Esophagus squamous epithelium (tissue), 5 donors: ENCODE data around the gene SHISAL1. TPM values are rescaled to one million over a fixed set of nuclear protein-coding genes. Genes with fewer than 3 reads are reported as not detected.
"Not testable (repeated sequence)": the region's sequence is repeated elsewhere in the genome, so short reads cannot be mapped to it uniquely, and the experiment has no call there.

Experiments
- DNase-seq: peaks from one replicate; lab custom pipeline; 2025; lab: John Stamatoyannopoulos, UW
- H3K27ac ChIP-seq, 4 donors: fragments of 200-600 bp; sonication (generic); one replicate each; pipeline ENCODE4 v1.5.1; 2016 to 2019; ENCODE audit warnings: mild to moderate bottlenecking in 1 of 4
- H3K27me3 ChIP-seq, 4 donors: fragments of 200-600 bp; sonication (generic); 1 replicate in 3 of 4; 2 replicates in 1 of 4; pipeline versions ENCODE4 v1.5.1 to v1.6.0; 2017 to 2021; ENCODE audit warnings: antibody characterized with exemption in 1 of 4
- H3K36me3 ChIP-seq, 3 donors: fragments of 200-600 bp; sonication (generic); one replicate each; pipeline ENCODE4 v1.5.1; 2016 to 2019
- H3K4me1 ChIP-seq, 3 donors: fragments of 200-600 bp; sonication (generic); one replicate each; pipeline ENCODE4 v1.5.1; 2017 to 2019
- H3K4me3 ChIP-seq, 4 donors: fragments of 200-600 bp; sonication (generic); 1 replicate in 3 of 4; 2 replicates in 1 of 4; pipeline ENCODE4 v1.5.1; 2016 to 2019; ENCODE audit warnings: mild to moderate bottlenecking in 2 of 4, moderate library complexity in 1 of 4
- H3K9me3 ChIP-seq, 3 donors: fragments of 200-600 bp; sonication (generic); one replicate each; pipeline ENCODE4 v1.5.1; 2016 to 2019
- POLR2A ChIP-seq, 4 donors: fragments of 450-650 bp; IDR thresholded peaks; one replicate each; pipeline ENCODE4 v1.6.1; 2017; ENCODE audit warnings: antibody characterized with exemption in 4 of 4, mild to moderate bottlenecking in 4 of 4, moderate library complexity in 3 of 4
- WGBS, 2 donors: methylation state at CpG; one replicate each; pipeline ENCODE4 v1.1.5; 2018; 5-methylcytosine and 5-hydroxymethylcytosine counted together
- intact Hi-C: fragments of 100-400 bp; cut with DNase I; formaldehyde crosslinking; loops from one replicate; pipeline ENCODE4 v1.15.0; 2022
- total RNA-seq, 4 donors: library from RNA; depleted of rRNA; stranded (reverse); fragments of >200 nt; gene quantifications; one replicate each; pipeline ENCODE4 v1.1.0, GENCODE V29; 2016
- TF ChIP-seq, protein P1 (sequence below), 6 experiments: fragments of 450-650 bp in 4 of 6; fragments of 200-600 bp in 2 of 6; sonication (generic) in 2 of 6; IDR thresholded peaks; one replicate each; pipeline ENCODE4 v1.5.1; 2016 to 2019; ENCODE audit warnings: antibody characterized with exemption in 6 of 6, mild to moderate bottlenecking in 4 of 6, moderate library complexity in 4 of 6
- donor health status: DM: yes; HTN: yes; CAD: no.

Gene SHISAL1
- total RNA-seq, 4 donors from 2014 or later: 0.08 to 1.3 (median 0.31) TPM

DNA sequence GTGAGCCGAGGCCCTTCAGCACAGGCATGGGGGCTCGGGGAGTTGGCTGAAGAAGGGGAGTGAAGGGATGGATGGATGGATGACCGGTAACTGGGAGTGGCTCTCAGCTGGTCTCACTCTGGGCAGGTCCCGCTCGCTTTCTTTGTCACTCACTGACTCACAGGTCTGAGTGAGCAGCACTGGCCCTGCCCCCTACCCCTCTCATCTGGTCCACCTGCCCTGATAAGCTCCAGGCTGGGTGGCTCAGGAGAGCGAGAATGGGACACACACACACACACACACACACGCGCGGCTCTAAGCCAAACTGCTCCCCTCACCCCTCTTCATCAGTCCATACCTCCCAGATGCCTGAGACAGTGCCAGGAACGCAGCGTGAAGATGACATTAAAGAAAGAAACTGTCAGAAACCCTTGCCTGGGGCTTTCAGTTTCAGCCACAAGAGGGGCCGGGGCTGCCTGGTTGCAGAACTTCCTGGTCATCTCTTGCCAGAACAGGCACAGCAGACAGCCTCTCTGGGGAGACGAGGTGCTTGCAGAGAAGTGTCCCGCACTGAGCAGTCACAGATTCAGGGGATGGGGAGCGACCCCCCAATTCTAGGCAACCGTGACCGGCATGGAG, 16.5 kb upstream of the SHISAL1 start:
- H3K9me3 ChIP-seq: no peaks in the 10 kb centered on the region
- TF ChIP-seq POLR2A (IDR thresholded peaks at IDR 0.05): no peak
- TF ChIP-seq, protein P1, sequence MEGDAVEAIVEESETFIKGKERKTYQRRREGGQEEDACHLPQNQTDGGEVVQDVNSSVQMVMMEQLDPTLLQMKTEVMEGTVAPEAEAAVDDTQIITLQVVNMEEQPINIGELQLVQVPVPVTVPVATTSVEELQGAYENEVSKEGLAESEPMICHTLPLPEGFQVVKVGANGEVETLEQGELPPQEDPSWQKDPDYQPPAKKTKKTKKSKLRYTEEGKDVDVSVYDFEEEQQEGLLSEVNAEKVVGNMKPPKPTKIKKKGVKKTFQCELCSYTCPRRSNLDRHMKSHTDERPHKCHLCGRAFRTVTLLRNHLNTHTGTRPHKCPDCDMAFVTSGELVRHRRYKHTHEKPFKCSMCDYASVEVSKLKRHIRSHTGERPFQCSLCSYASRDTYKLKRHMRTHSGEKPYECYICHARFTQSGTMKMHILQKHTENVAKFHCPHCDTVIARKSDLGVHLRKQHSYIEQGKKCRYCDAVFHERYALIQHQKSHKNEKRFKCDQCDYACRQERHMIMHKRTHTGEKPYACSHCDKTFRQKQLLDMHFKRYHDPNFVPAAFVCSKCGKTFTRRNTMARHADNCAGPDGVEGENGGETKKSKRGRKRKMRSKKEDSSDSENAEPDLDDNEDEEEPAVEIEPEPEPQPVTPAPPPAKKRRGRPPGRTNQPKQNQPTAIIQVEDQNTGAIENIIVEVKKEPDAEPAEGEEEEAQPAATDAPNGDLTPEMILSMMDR (IDR thresholded peaks at IDR 0.05): no peak
- no peak overlapping the region for H3K4me3 ChIP-seq
- H3K36me3 ChIP-seq: no peaks in the 10 kb centered on the region
- H3K27me3 ChIP-seq: peaks cover 7 to 99% (median 16%) of the 10 kb centered on the region in 4 donors
- intact Hi-C loops: no loop called here
- no peak for DNase-seq
- 34 to 67% methylated on average over 11 of the region's 17 CpGs for WGBS, 2 donors
- H3K27ac ChIP-seq: no peak overlapping the region
- peaks cover 10 to 38% (median 11%) of the 10 kb centered on the region in 3 donors for H3K4me1 ChIP-seq

DNA sequence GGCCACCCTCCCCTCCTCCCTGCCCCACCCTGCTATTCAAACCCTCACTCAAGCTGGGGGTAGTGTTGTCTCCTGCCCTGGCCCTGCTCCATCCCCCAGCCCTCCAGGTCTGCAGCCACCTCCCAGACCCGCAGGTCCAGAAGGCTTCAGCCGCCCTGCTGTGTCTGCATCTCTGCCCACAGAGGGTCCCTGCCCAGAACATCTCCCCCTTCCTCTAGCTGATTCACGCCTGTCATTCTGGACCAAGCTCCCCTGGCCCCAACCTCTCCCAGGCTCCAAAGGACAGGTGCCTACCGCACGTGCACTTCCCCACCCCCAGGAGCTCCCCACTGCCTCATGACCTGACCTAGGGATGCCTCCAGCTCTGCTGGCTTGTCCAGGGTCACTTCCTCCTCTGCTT, 16.0 kb upstream of the SHISAL1 start:
- WGBS, 2 donors: 91 to 93% methylated on average over 4 to 5 of the region's 5 CpGs
- peaks cover 7 to 99% (median 16%) of the 10 kb centered on the region in 4 donors for H3K27me3 ChIP-seq
- H3K36me3 ChIP-seq: no peaks in the 10 kb centered on the region
- H3K4me1 ChIP-seq: peaks cover 10 to 38% (median 11%) of the 10 kb centered on the region in 3 donors
- no peak for DNase-seq
- no peak overlapping the region for H3K4me3 ChIP-seq
- no peaks in the 10 kb centered on the region for H3K9me3 ChIP-seq
- H3K27ac ChIP-seq: no peak overlapping the region
- intact Hi-C loops: no loop called here
- no peak for TF ChIP-seq POLR2A (IDR thresholded peaks at IDR 0.05)
- TF ChIP-seq, protein P1 (IDR thresholded peaks at IDR 0.05): no peak

DNA sequence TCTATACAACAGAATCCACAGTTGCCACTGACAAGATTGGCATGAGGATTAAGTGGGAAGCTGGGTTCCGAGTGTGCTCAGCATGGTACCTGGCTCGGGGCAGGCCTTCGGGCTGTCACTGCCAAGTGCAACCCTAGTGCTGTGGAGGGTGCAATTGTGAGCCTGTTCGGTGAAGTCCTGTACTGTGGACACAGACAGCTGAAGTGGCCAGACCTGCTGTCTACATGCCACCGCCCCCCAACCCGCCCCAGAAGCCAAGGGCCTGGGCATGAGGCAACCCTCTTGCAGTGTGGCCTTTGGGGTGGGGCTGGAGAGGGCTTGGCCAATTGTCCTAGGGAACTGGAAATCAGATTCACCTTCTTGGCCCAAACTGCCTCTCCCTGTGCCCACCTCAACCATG, 15.6 kb upstream of the SHISAL1 start:
- peaks cover 10 to 38% (median 11%) of the 10 kb centered on the region in 3 donors for H3K4me1 ChIP-seq
- H3K4me3 ChIP-seq: no peak overlapping the region
- H3K9me3 ChIP-seq: no peaks in the 10 kb centered on the region
- 85% methylated on average over 3 of the region's 6 CpGs; no CpG with 5 or more reads in 1 of the 2 donors for WGBS, 2 donors
- TF ChIP-seq, protein P1 (IDR thresholded peaks at IDR 0.05): no peak
- no peak for TF ChIP-seq POLR2A (IDR thresholded peaks at IDR 0.05)
- intact Hi-C loops: no loop called here
- H3K27me3 ChIP-seq: peaks cover 7 to 97% (median 16%) of the 10 kb centered on the region in 4 donors
- no peaks in the 10 kb centered on the region for H3K36me3 ChIP-seq
- H3K27ac ChIP-seq: no peak overlapping the region
- DNase-seq: no peak

DNA sequence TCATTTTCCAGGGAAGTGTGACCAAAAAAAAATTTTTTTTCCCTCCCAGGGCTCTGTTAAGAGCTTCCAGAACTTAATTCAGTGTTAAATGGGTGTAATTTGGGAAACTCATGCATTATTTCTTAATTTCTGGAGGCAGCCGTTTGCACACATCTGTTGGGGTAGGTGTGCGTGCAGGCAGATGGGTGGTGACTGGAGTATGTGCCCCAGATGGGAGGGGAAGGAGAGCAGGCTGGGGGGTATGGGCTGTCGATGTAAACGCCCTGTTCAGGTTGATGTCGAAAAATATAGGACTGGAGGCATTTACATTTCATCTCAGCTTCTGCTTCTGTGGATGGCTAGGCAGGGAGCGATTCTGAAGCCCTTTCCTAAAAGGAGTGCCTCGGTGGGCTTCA, 13.7 kb upstream of the SHISAL1 start:
- Histone ChIP-seq H3K4me3 (peak overlapping the region; percentile 17 to 69 (median 47)), H3K27ac (peak overlapping the region in 2 of 4 donors; percentile 21 to 61), H3K4me1 (peaks cover 10 to 33% (median 11%) of the 10 kb centered on the region in 3 donors), H3K27me3 (peaks cover 7 to 99% (median 14%) of the 10 kb centered on the region in 4 donors), H3K9me3 (no peaks in the 10 kb centered on the region), H3K36me3 (no peaks in the 10 kb centered on the region)
- TF ChIP-seq POLR2A (IDR thresholded peaks at IDR 0.05): no peak
- TF ChIP-seq, protein P1 (IDR thresholded peaks at IDR 0.05): no peak
- 64 to 68% methylated on average over 7 of the region's 7 CpGs for WGBS, 2 donors
- DNase-seq: no peak
- intact Hi-C loops: no loop called here

DNA sequence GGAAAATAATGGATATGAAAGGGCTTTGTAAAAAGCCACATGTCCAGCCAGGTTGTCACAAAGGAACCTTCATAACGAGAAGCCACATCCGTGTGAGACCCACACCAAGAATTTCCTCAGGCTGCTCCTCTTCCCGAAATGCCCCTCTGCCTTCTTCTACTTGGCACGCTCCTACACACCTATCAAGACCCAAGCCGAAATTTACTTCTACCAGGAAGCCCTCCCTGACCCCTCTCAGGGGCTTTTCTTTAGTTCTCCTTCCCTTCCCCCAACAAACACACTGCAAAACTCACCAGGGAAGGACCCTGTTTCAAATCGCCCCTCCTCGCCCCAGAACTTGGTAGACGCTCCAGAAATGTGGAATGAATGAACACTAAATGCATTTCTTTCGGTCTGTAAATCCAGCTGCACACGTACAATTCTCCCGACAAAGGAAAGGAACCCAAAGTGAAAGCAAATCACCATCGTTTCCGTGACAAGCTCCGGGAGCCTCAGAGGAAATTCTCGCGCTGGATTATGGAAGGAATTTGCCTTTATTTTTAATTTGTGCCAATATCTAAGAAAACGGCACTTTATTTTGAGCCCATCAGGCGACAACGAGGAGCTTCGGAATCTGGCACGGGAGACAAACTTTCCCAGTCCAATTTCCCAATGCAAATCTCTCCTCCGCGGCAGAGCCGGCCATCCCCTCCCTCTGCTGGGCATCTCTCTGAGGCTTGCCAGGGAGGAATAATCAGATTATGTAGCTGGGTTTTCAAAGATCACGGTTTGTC, 13.2 kb upstream of the SHISAL1 start:
- Histone ChIP-seq H3K27ac (peak overlapping the region in 2 of 4 donors; percentile 21 to 61), H3K4me3 (peak overlapping the region; percentile 17 to 69 (median 47))
- WGBS, 2 donors: 11 to 14% methylated on average over 19 to 25 of the region's 25 CpGs

DNA sequence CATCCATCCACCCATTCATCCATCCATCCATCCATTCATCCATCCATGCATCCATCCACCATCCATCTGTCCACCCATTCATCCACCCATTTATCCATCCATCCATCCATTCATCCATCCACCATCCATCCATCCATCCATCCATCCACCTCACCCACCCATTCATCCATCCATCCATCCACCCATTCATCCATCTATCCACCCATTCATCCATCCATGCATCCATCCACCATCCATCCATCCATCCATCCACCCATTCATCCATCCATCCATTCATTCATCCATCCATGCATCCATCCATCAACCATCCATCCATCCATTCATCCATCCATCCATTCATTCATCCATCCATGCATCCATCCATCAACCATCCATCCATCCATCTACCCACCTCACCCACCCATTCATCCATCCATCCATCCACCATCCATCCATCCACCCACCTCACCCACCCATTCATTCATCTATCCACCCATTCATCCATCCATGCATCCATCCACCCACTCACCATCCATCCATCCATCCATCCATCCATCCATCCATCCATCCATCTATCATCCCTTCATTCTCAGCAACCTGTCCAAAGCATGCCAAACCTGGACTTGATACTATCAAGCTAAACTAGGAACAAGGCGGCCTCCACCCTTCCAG, 10.5 kb upstream of the SHISAL1 start:
- H3K9me3 ChIP-seq, DNase-seq, H3K36me3 ChIP-seq, intact Hi-C loops, H3K27ac ChIP-seq, H3K4me3 ChIP-seq: not testable (repeated sequence)
- 100% methylated on average over 1 of the region's 1 CpG for WGBS, 2 donors
- Histone ChIP-seq H3K4me1 (peaks cover 0 to 17% (median 5%) of the 10 kb centered on the region in 3 donors), H3K27me3 (peaks cover 0 to 95% (median 0%) of the 10 kb centered on the region in 4 donors)

More for the DNA sequence above, 13.2 kb upstream of the SHISAL1 start:
- no peak for DNase-seq
- TF ChIP-seq POLR2A (IDR thresholded peaks at IDR 0.05): no peak
- TF ChIP-seq, protein P1 (IDR thresholded peaks at IDR 0.05): peak in 3 of 6 experiments; percentile 19 to 28 (median 26)
- peaks cover 4 to 27% (median 10%) of the 10 kb centered on the region in 3 donors for H3K4me1 ChIP-seq
- H3K36me3 ChIP-seq: no peaks in the 10 kb centered on the region
- H3K9me3 ChIP-seq: no peaks in the 10 kb centered on the region
- intact Hi-C loops: no loop called here
- H3K27me3 ChIP-seq: peaks cover 2 to 99% (median 12%) of the 10 kb centered on the region in 4 donors
